Esophagus muscularis mucosa (tissue), 4 donors: ENCODE data around the gene PGLYRP4.
"Not testable (repeated sequence)": the region's sequence is repeated elsewhere in the genome, so short reads cannot be mapped to it uniquely, and the experiment has no call there.

Experiments used
- EP300 ChIP-seq: sonication (generic); formaldehyde crosslinking; IDR thresholded peaks from one replicate; pipeline ENCODE4 v1.6.1; 2017; ENCODE audit warnings: antibody characterized with exemption
- POLR2A ChIP-seq: fragments of 450-650 bp; IDR thresholded peaks from one replicate; pipeline ENCODE4 v1.6.1; 2017; ENCODE audit warnings: antibody characterized with exemption, moderate library complexity, mild to moderate bottlenecking, low read depth
- POLR2AphosphoS5 ChIP-seq, 2 donors: sonication (generic); formaldehyde crosslinking; IDR thresholded peaks; one replicate each; pipeline ENCODE4 v1.6.1; 2017; ENCODE audit warnings: antibody characterized with exemption in 2 of 2
- TF ChIP-seq, protein P1 (sequence below), 3 experiments: fragments of 200-600 bp in 2 of 3; fragments of 450-650 bp in 1 of 3; sonication (generic) in 2 of 3; IDR thresholded peaks; one replicate each; pipeline ENCODE4 v1.5.1; 2017 to 2019; ENCODE audit warnings: antibody characterized with exemption in 3 of 3, mild to moderate bottlenecking in 2 of 3, moderate library complexity in 1 of 3

GRCh38 chr1:153314388-153314787, 34.3 kb downstream of the PGLYRP4 start:
- TF ChIP-seq, protein P1, sequence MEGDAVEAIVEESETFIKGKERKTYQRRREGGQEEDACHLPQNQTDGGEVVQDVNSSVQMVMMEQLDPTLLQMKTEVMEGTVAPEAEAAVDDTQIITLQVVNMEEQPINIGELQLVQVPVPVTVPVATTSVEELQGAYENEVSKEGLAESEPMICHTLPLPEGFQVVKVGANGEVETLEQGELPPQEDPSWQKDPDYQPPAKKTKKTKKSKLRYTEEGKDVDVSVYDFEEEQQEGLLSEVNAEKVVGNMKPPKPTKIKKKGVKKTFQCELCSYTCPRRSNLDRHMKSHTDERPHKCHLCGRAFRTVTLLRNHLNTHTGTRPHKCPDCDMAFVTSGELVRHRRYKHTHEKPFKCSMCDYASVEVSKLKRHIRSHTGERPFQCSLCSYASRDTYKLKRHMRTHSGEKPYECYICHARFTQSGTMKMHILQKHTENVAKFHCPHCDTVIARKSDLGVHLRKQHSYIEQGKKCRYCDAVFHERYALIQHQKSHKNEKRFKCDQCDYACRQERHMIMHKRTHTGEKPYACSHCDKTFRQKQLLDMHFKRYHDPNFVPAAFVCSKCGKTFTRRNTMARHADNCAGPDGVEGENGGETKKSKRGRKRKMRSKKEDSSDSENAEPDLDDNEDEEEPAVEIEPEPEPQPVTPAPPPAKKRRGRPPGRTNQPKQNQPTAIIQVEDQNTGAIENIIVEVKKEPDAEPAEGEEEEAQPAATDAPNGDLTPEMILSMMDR (IDR thresholded peaks at IDR 0.05) = not testable (repeated sequence)
- TF ChIP-seq POLR2A; POLR2AphosphoS5 (IDR thresholded peaks at IDR 0.05); EP300: not testable (repeated sequence)
